ENCODE measurements around the gene STAT3. TPM values are rescaled to one million over a fixed set of nuclear protein-coding genes. Genes with fewer than 3 reads are reported as not detected.

The STAT3 gene
- total and polyA plus RNA-seq, 2 of the 13 experiments (the other 11 are each of a cell fraction or from before 2014, with no cell fraction given): 61.8 to 62.4 TPM

GRCh38 chr17:42325026-42325425, 63.2 kb downstream of the STAT3 start:
- Histone ChIP-seq H3K36me3 (replicated peaks in 1 of 2; ENCODE audit: control insufficient read depth in 1 of 2, insufficient read depth in 2 of 2, low read length in 2 of 2) (peaks cover 28 to 62% of the 10 kb centered on the region in 2 experiments), H3K9me3 (ENCODE audit: low read length) (no peaks in the 10 kb centered on the region), H3K27ac (ENCODE audit: extremely low read length, insufficient read depth, low read length) (no peak overlapping the region), H2AFZ (ENCODE audit: low read length) (no peak overlapping the region), H3K27me3 (ENCODE audit: control insufficient read depth in 1 of 2, insufficient read depth in 2 of 2, low read length in 2 of 2) (no peaks in the 10 kb centered on the region), H3K4me3 (replicated peaks in 1 of 3; ENCODE audit: insufficient read depth in 1 of 3, low read depth in 2 of 3, low read length in 3 of 3) (no peak overlapping the region), H3K9ac (ENCODE audit: insufficient read depth, low read depth, low read length) (no peak overlapping the region), H3K79me2 (ENCODE audit: insufficient read depth, low read length) (no peaks in the 10 kb centered on the region), H4K20me1 (ENCODE audit: insufficient read depth, low read length) (peaks cover 5% of the 10 kb centered on the region; the same call in 1 of the 2 replicates), H3K4me1 (ENCODE audit: insufficient read depth, low read length) (no peaks in the 10 kb centered on the region), H3K4me2 (ENCODE audit: low read depth, low read length) (no peak overlapping the region)
- ChIA-PET CTCF (ENCODE audit: low intra/inter-chr PET ratio, low total read pairs) (interaction anchor here (5.9 kb wide), 1 partner anchor 80 kb away, joined by 163 read pairs; no protein-coding TSS in a partner anchor), POLR2A (interaction anchor here (1.2 to 1.3 kb wide), 2 partner anchors 13 to 64 kb away, joined by 3 to 4 read pairs; no protein-coding TSS in a partner anchor)
- in situ Hi-C loops (cut with HindIII; ENCODE audit: extremely low pct_ligation_motif_present, low pct_unique_long_range_greater_than_20kb) (no loop called here), intact Hi-C loops (cut with micrococcal nuclease; ENCODE audit: unreplicated experiment) (no loop called here)
- ATAC-seq: no peak
- no peak for DNase-seq (ENCODE audit: low spot score)
- no peak for FAIRE-seq
- 96% methylated on average over 7 of the region's 7 CpGs for WGBS (ENCODE audit: low lambda C conversion rate)
- no TSS peak for BruUV-seq (replicated peaks)
- TF ChIP-seq ZNF318 (CRISPR knock-in tag; IDR thresholded peaks at IDR 0.05) (no peak), PAF1 (CRISPR knock-in tag; IDR thresholded peaks at IDR 0.05) (no peak), LCORL (IDR thresholded peaks at IDR 0.05) (no peak), LCORL (CRISPR knock-in tag; IDR thresholded peaks at IDR 0.05) (no peak), ZNF33B (CRISPR knock-in tag; IDR thresholded peaks at IDR 0.05) (no peak), CTCF (CRISPR knock-in tag; IDR thresholded peaks at IDR 0.05) (no peak)
- TF ChIP-seq, protein P1, sequence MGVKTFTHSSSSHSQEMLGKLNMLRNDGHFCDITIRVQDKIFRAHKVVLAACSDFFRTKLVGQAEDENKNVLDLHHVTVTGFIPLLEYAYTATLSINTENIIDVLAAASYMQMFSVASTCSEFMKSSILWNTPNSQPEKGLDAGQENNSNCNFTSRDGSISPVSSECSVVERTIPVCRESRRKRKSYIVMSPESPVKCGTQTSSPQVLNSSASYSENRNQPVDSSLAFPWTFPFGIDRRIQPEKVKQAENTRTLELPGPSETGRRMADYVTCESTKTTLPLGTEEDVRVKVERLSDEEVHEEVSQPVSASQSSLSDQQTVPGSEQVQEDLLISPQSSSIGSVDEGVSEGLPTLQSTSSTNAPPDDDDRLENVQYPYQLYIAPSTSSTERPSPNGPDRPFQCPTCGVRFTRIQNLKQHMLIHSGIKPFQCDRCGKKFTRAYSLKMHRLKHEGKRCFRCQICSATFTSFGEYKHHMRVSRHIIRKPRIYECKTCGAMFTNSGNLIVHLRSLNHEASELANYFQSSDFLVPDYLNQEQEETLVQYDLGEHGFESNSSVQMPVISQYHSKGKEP (CRISPR knock-in tag; IDR thresholded peaks at IDR 0.05): no peak
- TF ChIP-seq, protein P2, sequence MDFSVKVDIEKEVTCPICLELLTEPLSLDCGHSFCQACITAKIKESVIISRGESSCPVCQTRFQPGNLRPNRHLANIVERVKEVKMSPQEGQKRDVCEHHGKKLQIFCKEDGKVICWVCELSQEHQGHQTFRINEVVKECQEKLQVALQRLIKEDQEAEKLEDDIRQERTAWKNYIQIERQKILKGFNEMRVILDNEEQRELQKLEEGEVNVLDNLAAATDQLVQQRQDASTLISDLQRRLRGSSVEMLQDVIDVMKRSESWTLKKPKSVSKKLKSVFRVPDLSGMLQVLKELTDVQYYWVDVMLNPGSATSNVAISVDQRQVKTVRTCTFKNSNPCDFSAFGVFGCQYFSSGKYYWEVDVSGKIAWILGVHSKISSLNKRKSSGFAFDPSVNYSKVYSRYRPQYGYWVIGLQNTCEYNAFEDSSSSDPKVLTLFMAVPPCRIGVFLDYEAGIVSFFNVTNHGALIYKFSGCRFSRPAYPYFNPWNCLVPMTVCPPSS (IDR thresholded peaks at IDR 0.05): no peak
- TF ChIP-seq, protein P3, sequence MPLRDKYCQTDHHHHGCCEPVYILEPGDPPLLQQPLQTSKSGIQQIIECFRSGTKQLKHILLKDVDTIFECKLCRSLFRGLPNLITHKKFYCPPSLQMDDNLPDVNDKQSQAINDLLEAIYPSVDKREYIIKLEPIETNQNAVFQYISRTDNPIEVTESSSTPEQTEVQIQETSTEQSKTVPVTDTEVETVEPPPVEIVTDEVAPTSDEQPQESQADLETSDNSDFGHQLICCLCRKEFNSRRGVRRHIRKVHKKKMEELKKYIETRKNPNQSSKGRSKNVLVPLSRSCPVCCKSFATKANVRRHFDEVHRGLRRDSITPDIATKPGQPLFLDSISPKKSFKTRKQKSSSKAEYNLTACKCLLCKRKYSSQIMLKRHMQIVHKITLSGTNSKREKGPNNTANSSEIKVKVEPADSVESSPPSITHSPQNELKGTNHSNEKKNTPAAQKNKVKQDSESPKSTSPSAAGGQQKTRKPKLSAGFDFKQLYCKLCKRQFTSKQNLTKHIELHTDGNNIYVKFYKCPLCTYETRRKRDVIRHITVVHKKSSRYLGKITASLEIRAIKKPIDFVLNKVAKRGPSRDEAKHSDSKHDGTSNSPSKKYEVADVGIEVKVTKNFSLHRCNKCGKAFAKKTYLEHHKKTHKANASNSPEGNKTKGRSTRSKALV (CRISPR knock-in tag; IDR thresholded peaks at IDR 0.05): no peak
